ENCODE results near the gene ATP11C. TPM values are rescaled to one million over a fixed set of nuclear protein-coding genes. Genes with fewer than 3 reads are reported as not detected.

The ATP11C gene
- total and polyA plus RNA-seq, 2 of the 4 experiments (the other 2 are of a cell fraction): 19.3 to 40.0 TPM

DNA sequence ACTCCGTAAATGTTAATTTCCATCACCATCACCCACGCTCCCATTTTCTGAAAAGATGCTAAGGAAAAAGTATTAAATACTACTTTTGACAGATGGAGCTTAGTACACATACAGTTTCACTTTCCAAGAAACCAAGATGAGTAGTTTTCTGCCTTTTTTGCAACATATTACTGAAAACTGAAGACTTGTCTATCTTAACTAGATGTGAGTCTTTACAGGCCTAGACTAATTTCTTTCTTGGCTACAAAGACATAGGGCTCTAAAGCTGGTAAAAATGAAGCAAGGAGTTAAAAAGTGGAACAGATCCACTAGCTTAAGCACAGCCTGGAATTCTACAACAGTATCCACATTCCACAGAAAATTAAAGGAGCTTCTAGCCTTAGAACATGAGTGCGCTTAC is 68.2 kb downstream of the ATP11C start:
- Histone ChIP-seq H4K5ac (ENCODE audit: low read depth, low read length) (no peak overlapping the region), H3K79me1 (ENCODE audit: low read depth in 1 of 2, low read length in 2 of 2) (peaks cover 0 to 3% of the 10 kb centered on the region in 2 experiments; a peak in 1 of 4 replicates), H2AK5ac (ENCODE audit: low read depth, low read length) (no peak overlapping the region), H3K4me1 (ENCODE audit: control insufficient read depth, insufficient read depth, low read length) (no peaks in the 10 kb centered on the region), H3K36me3 (ENCODE audit: control insufficient read depth, insufficient read depth, low read length) (no peaks in the 10 kb centered on the region), H3K9ac (ENCODE audit: low read depth, low read length) (no peak overlapping the region), H2BK120ac (ENCODE audit: low read depth, low read length) (no peak overlapping the region), H3K23ac (ENCODE audit: low read depth, low read length) (no peak overlapping the region), H4K91ac (ENCODE audit: insufficient read depth, low read depth, low read length) (no peak overlapping the region), H3K18ac (ENCODE audit: low read depth, low read length) (no peak overlapping the region), H2BK20ac (ENCODE audit: low read depth, low read length) (no peak overlapping the region), H4K20me1 (ENCODE audit: insufficient read depth, low read length) (no peaks in the 10 kb centered on the region), H2BK5ac (ENCODE audit: low read depth, low read length, poor library complexity, severe bottlenecking) (no peak overlapping the region), H3K14ac (replicated peaks; ENCODE audit: low read depth, low read length) (no peak overlapping the region), H3K4me2 (ENCODE audit: low read depth, low read length) (no peak overlapping the region), H3K9me3 (ENCODE audit: control insufficient read depth, insufficient read depth, low read length) (no peaks in the 10 kb centered on the region), H3K4me3 (ENCODE audit: insufficient read depth, low read depth, low read length) (no peak overlapping the region), H2BK15ac (ENCODE audit: low read depth, low read length) (no peak overlapping the region), H3K9me1 (ENCODE audit: insufficient read depth, low read length) (no peaks in the 10 kb centered on the region), H2AK9ac (replicated peaks; ENCODE audit: low read depth, low read length, poor library complexity) (no peak overlapping the region), H3K4ac (ENCODE audit: low read depth, low read length) (no peak overlapping the region), H4K8ac (ENCODE audit: low read depth in 2 of 2, low read length in 2 of 2) (no peak overlapping the region), H3K27me3 (ENCODE audit: control insufficient read depth, insufficient read depth, low read length) (no peaks in the 10 kb centered on the region), H2AFZ (replicated peaks; ENCODE audit: low read length, poor library complexity) (no peak overlapping the region), H3K27ac (ENCODE audit: insufficient read depth, low read length) (no peak overlapping the region), H3K56ac (ENCODE audit: extremely low read depth, insufficient read depth, low read length) (no peak overlapping the region)
- in situ Hi-C loops (cut with MboI; ENCODE audit: low sequenced_read_pairs): no loop called here
- CTCF ChIA-PET: no interaction called here
- WGBS, 2 experiments (ENCODE audit: extremely low coverage in 2 of 2, insufficient read length in 1 of 2): 80% methylated on average over 1 of the region's 3 CpGs; no CpG with 5 or more reads in 1 of the 2 experiments
- dilution Hi-C loops (cut with HindIII; ENCODE audit: low sequenced_read_pairs, unreplicated experiment): no loop called here
- DNase-seq: no peak
- no TSS peak for BruUV-seq (replicated peaks)
- TF ChIP-seq MXI1 (IDR thresholded peaks at IDR 0.05; ENCODE audit: borderline replicate concordance, low read depth, low read length): no peak
- no peak for TF ChIP-seq FOS (IDR thresholded peaks at IDR 0.05; ENCODE audit: low read depth, low read length)
- TF ChIP-seq NFE2L2 (IDR thresholded peaks at IDR 0.05; ENCODE audit: low read depth, low read length): no peak
- TF ChIP-seq, protein P1, sequence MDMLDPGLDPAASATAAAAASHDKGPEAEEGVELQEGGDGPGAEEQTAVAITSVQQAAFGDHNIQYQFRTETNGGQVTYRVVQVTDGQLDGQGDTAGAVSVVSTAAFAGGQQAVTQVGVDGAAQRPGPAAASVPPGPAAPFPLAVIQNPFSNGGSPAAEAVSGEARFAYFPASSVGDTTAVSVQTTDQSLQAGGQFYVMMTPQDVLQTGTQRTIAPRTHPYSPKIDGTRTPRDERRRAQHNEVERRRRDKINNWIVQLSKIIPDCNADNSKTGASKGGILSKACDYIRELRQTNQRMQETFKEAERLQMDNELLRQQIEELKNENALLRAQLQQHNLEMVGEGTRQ (IDR thresholded peaks at IDR 0.05; ENCODE audit: low read depth, low read length): no peak
- TF ChIP-seq MAFK (IDR thresholded peaks at IDR 0.05; ENCODE audit: low read depth, low read length): no peak
- no peak for TF ChIP-seq BHLHE40 (IDR thresholded peaks at IDR 0.05; ENCODE audit: low read depth, low read length)
- no peak for TF ChIP-seq POLR2A (IDR thresholded peaks at IDR 0.05; ENCODE audit: low read depth, low read length)
- TF ChIP-seq RAD21 (IDR thresholded peaks at IDR 0.05; ENCODE audit: low read length): no peak
- no peak for TF ChIP-seq RCOR1 (IDR thresholded peaks at IDR 0.05; ENCODE audit: insufficient replicate concordance, low read length)
- TF ChIP-seq CEBPB (IDR thresholded peaks at IDR 0.05; ENCODE audit: low read depth, low read length): no peak
- POLR2A ChIA-PET (ENCODE audit: unreplicated experiment): interaction anchor here (0.5 kb wide), 1 partner anchor 21 kb away, joined by 3 read pairs; no protein-coding TSS in a partner anchor
- intact Hi-C loops (cut with micrococcal nuclease): no loop called here
- no peak for ATAC-seq (ENCODE audit: low read depth)
